H1 (cell line): ENCODE measurements around the gene MLC1. TPM values are rescaled to one million over a fixed set of nuclear protein-coding genes. Genes with fewer than 3 reads are reported as not detected.

ENCODE experiments used
- CTCF ChIA-PET: fragments of 300-600 bp; sonication (Branson Sonifier 250); formaldehyde crosslinking; loops from one replicate; lab custom pipeline; 2021; ENCODE audit not compliant: partially characterized antibody; lab: Charles Lee
- POLR2A ChIA-PET: fragments of 300-600 bp; sonication (Branson Sonifier 250); formaldehyde crosslinking; loops from one replicate; lab custom pipeline; 2021; ENCODE audit warnings: inconsistent platforms; ENCODE audit not compliant: partially characterized antibody; lab: Charles Lee
- DNase-seq, 2 experiments: peaks; one replicate each; pipeline versions ENCODE4 v3.0.0 to v3.0.0-alpha.2; 2010 to 2022; ENCODE audit warnings: low spot score in 2 of 2, low read depth in 1 of 2, mixed read lengths in 1 of 2
- FAIRE-seq: peaks from 2 replicates; lab custom pipeline; 2011; peaks lifted over from hg19 to GRCh38; lab: Jason Lieb, UNC
- H2AFZ ChIP-seq: 2 replicates; pipeline ENCODE4 v1.8.1; 2012; ENCODE audit warnings: low read length, inconsistent platforms
- H2AK5ac ChIP-seq: 2 replicates; pipeline ENCODE4 v1.6.1; 2013; ENCODE audit warnings: low read depth, low read length
- H2BK120ac ChIP-seq: replicated peaks from 2 replicates; pipeline ENCODE3; 2013; ENCODE audit warnings: low read depth, low read length, inconsistent platforms
- H2BK12ac ChIP-seq: 2 replicates; pipeline ENCODE4 v1.6.1; 2013; ENCODE audit warnings: low read depth, low read length
- H2BK15ac ChIP-seq: 2 replicates; pipeline ENCODE4 v1.6.1; 2013; ENCODE audit warnings: low read length
- H2BK20ac ChIP-seq: 2 replicates; pipeline ENCODE4 v1.6.1; 2013; ENCODE audit warnings: low read length
- H2BK5ac ChIP-seq: 2 replicates; pipeline ENCODE4 v1.6.1; 2013; ENCODE audit warnings: low read depth, low read length
- H3K14ac ChIP-seq: 2 replicates; pipeline ENCODE4 v1.6.1; 2013; ENCODE audit warnings: inconsistent platforms; ENCODE audit not compliant: insufficient read length
- H3K18ac ChIP-seq: 2 replicates; pipeline ENCODE4 v1.6.1; 2013; ENCODE audit warnings: low read length; ENCODE audit errors: extremely low read depth
- H3K23ac ChIP-seq: 2 replicates; pipeline ENCODE4 v1.6.1; 2013; ENCODE audit warnings: inconsistent platforms; ENCODE audit not compliant: insufficient read length
- H3K23me2 ChIP-seq: 2 replicates; pipeline ENCODE4 v1.6.1; 2013; ENCODE audit warnings: low read depth, low read length
- H3K27ac ChIP-seq: 2 replicates; pipeline ENCODE4 v1.6.1; 2011; ENCODE audit warnings: low read depth, low read length, inconsistent platforms
- H3K27me3 ChIP-seq, 4 experiments: replicated peaks in 1 of 4; 1 replicate in 1 of 4; 2 replicates in 3 of 4; pipeline versions ENCODE4 v1.6.1 to v1.8.1; 2011 to 2013; ENCODE audit warnings: low read length in 3 of 4, mild to moderate bottlenecking in 3 of 4, inconsistent platforms in 2 of 4, mixed read lengths in 2 of 4, moderate library complexity in 1 of 4; ENCODE audit not compliant: control insufficient read depth in 3 of 4, insufficient read depth in 3 of 4; ENCODE audit errors: extremely low read depth in 1 of 4
- H3K36me3 ChIP-seq, 4 experiments: 2 replicates each; pipeline versions ENCODE4 v1.6.1 to v1.8.1; 2011 to 2013; ENCODE audit warnings: mild to moderate bottlenecking in 4 of 4, low read length in 3 of 4, moderate library complexity in 2 of 4, control low read depth in 1 of 4, inconsistent platforms in 1 of 4; ENCODE audit not compliant: insufficient read depth in 4 of 4, control insufficient read depth in 2 of 4
- H3K4ac ChIP-seq: replicated peaks from 2 replicates; pipeline ENCODE3; 2013; ENCODE audit warnings: low read length, low read depth, mixed read lengths, inconsistent platforms; ENCODE audit not compliant: insufficient read length
- H3K4me1 ChIP-seq, 4 experiments: replicated peaks in 1 of 4; 1 replicate in 1 of 4; 2 replicates in 3 of 4; pipeline versions ENCODE4 v1.6.1 to v1.8.1; 2011 to 2013; ENCODE audit warnings: low read length in 3 of 4, inconsistent platforms in 2 of 4, mixed read lengths in 1 of 4; ENCODE audit not compliant: insufficient read depth in 4 of 4, control insufficient read depth in 3 of 4
- H3K4me2 ChIP-seq, 2 experiments: 2 replicates each; pipeline versions ENCODE4 v1.6.1 to v1.8.1; 2011 to 2013; ENCODE audit warnings: low read depth in 2 of 2, low read length in 2 of 2, control low read depth in 1 of 2, inconsistent platforms in 1 of 2, mild to moderate bottlenecking in 1 of 2; ENCODE audit not compliant: insufficient read depth in 1 of 2
- H3K4me3 ChIP-seq, 4 experiments: fragments of 200-600, 300-600 bp in 1 of 4; sonication (generic), shearing (Covaris generic), sonication (Bioruptor Twin) in 1 of 4; 2 replicates each; pipeline versions ENCODE4 v1.5.1 to v1.8.1; 2011 to 2016; ENCODE audit warnings: low read length in 4 of 4, low read depth in 3 of 4, control low read depth in 2 of 4, inconsistent platforms in 2 of 4, mild to moderate bottlenecking in 2 of 4, mixed read lengths in 1 of 4, moderate library complexity in 1 of 4; ENCODE audit not compliant: insufficient read depth in 2 of 4; ENCODE audit errors: extremely low read depth in 1 of 4
- H3K56ac ChIP-seq: replicated peaks from 2 replicates; pipeline ENCODE3; 2013; ENCODE audit warnings: low read depth, mild to moderate bottlenecking, mixed read lengths, low read length, inconsistent platforms; ENCODE audit not compliant: insufficient read length
- H3K79me1 ChIP-seq: 2 replicates; pipeline ENCODE4 v1.6.1; 2013; ENCODE audit warnings: low read depth, low read length, control low read depth
- H3K79me2 ChIP-seq, 2 experiments: 2 replicates each; pipeline versions ENCODE4 v1.6.1 to v1.8.1; 2012 to 2013; ENCODE audit warnings: low read length in 2 of 2, mild to moderate bottlenecking in 2 of 2, inconsistent platforms in 1 of 2; ENCODE audit not compliant: insufficient read depth in 2 of 2, control insufficient read depth in 1 of 2
- H3K9ac ChIP-seq, 4 experiments: replicated peaks in 1 of 4; 1 replicate in 1 of 4; 2 replicates in 3 of 4; pipeline versions ENCODE4 v1.6.1 to v1.8.1; 2011 to 2013; ENCODE audit warnings: low read depth in 3 of 4, low read length in 3 of 4, control low read depth in 2 of 4, mild to moderate bottlenecking in 2 of 4, moderate library complexity in 2 of 4, inconsistent platforms in 1 of 4; ENCODE audit errors: extremely low read depth in 1 of 4
- H3K9me3 ChIP-seq, 2 experiments: 2 replicates each; pipeline versions ENCODE4 v1.6.1 to v1.8.1; 2012 to 2013; ENCODE audit warnings: mild to moderate bottlenecking in 2 of 2, moderate library complexity in 2 of 2, control low read depth in 1 of 2, inconsistent platforms in 1 of 2, low read depth in 1 of 2, low read length in 1 of 2, mixed read lengths in 1 of 2; ENCODE audit not compliant: insufficient read depth in 2 of 2
- H4K20me1 ChIP-seq, 2 experiments: replicated peaks in 1 of 2; 2 replicates each; pipeline versions ENCODE3 to v1.8.1; 2011 to 2013; ENCODE audit warnings: inconsistent platforms in 2 of 2, low read length in 2 of 2, mild to moderate bottlenecking in 1 of 2; ENCODE audit not compliant: insufficient read depth in 2 of 2, control insufficient read depth in 1 of 2
- H4K5ac ChIP-seq: 2 replicates; pipeline ENCODE4 v1.6.1; 2013; ENCODE audit warnings: low read length, low read depth, mixed read lengths, inconsistent platforms; ENCODE audit not compliant: insufficient read length
- H4K8ac ChIP-seq: 2 replicates; pipeline ENCODE4 v1.8.0; 2013; ENCODE audit warnings: mild to moderate bottlenecking, moderate library complexity, low read length, inconsistent platforms; ENCODE audit not compliant: insufficient read depth; ENCODE audit errors: extremely low read depth
- H4K91ac ChIP-seq: replicated peaks from 2 replicates; pipeline ENCODE3; 2013; ENCODE audit warnings: low read length, mixed read lengths, inconsistent platforms; ENCODE audit not compliant: insufficient read length
- KDM5A ChIP-seq: fragments of 200-600 bp; IDR thresholded peaks from 2 replicates; pipeline ENCODE4 v1.7.1; 2012; ENCODE audit warnings: mild to moderate bottlenecking, low read length, inconsistent platforms, mixed read lengths
- SRF ChIP-seq: IDR thresholded peaks from 2 replicates; pipeline ENCODE4 v1.6.1; 2011; ENCODE audit warnings: mild to moderate bottlenecking, low read depth, low read length, moderate library complexity
- TEAD4 ChIP-seq: IDR thresholded peaks from 2 replicates; pipeline ENCODE4 v1.6.1; 2012; ENCODE audit warnings: low read depth, low read length, inconsistent platforms, mixed read lengths
- WGBS, 2 experiments: shearing (Covaris generic) in 1 of 2; methylation state at CpG; one replicate each; pipeline versions ENCODE4 v1.1.6 to v1.1.7; 2013 to 2015; ENCODE audit warnings: low lambda C conversion rate in 2 of 2, mixed read lengths in 2 of 2, inconsistent platforms in 1 of 2, low coverage in 1 of 2, missing lambda C conversion rate in 1 of 2; ENCODE audit not compliant: insufficient replicate concordance in 2 of 2, insufficient coverage in 1 of 2, insufficient read length in 1 of 2; ENCODE audit errors: extremely low coverage in 1 of 2, missing lambda C conversion rate in 1 of 2; 5-methylcytosine and 5-hydroxymethylcytosine counted together
- polyA plus RNA-seq, 7 experiments: library from polyadenylated mRNA; depleted of rRNA in 3 of 7; stranded (reverse) in 5 of 7; unstranded in 2 of 7; fragments of >200 nt in 5 of 7; fragments of 200-250 nt in 2 of 7; gene quantifications; 1 replicate in 5 of 7; 2 replicates in 1 of 7; 4 replicates in 1 of 7; pipeline versions ENCODE4 v1.2.1 to v1.2.3, GENCODE V29; 2011 to 2013; ENCODE audit warnings: missing spikeins in 2 of 7, mixed read lengths in 2 of 7
- total RNA-seq: library from RNA; stranded (reverse); fragmentation: NEBNext Ultra II Directional; extraction: Animal tissue kit (Norgen Biotek cat#: 25700); gene quantifications from 2 replicates; pipeline ENCODE4 v1.2.1, GENCODE V29; 2021

Gene MLC1
- total and polyA plus RNA-seq, 2 of the 8 experiments (the other 6 are each of a cell fraction or from before 2014, with no cell fraction given) = 0.20 TPM; not detected in 1

DNA sequence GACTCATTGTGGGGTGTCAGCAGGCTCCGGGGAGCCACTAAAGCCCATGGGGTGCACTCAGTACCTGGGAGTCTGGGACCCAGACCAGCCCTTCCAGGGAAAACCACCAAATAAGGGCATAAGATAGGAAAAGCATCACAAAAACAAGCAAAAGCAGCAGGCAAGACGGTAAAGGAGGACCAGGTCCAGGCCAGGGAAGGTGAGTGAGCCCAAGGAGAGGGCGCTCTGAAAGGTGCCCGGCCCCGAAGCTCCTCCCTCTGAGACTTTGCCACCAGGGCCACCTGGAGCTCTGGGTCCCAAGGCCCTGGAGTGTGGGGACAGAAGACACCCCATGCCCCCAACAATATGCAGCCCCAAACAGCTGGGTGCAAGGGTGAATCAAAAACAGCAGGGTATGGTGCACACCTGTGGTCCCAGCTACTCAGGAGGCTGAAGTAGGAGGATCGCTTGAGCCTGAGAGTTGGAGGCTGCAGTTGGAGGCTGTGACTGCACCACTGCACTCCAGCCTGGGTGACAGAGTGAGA lies 67.5 kb downstream of the MLC1 start:
- H2AFZ ChIP-seq = no peak overlapping the region
- H2BK20ac ChIP-seq = no peak overlapping the region
- H3K18ac ChIP-seq = no peak overlapping the region
- POLR2A ChIA-PET = interaction anchor here (1.7 kb wide), 1 partner anchor 12 kb away, joined by 4 read pairs; no protein-coding TSS in a partner anchor
- TF ChIP-seq KDM5A (no peak), TEAD4 (no peak), SRF (peak; percentile 40; the same call in 1 of the 2 replicates)
- no peak overlapping the region for H3K9ac ChIP-seq
- H3K79me2 ChIP-seq = no peaks in the 10 kb centered on the region
- H3K4me2 ChIP-seq = no peak overlapping the region
- H4K5ac ChIP-seq = no peak overlapping the region
- no peak overlapping the region for H3K14ac ChIP-seq
- WGBS, 2 experiments = 87% methylated on average over 4 of the region's 6 CpGs; no CpG with 5 or more reads in 1 of the 2 experiments
- no peak overlapping the region for H2BK12ac ChIP-seq
- H4K20me1 ChIP-seq = peaks cover 0 to 3% of the 10 kb centered on the region in 2 experiments
- H3K79me1 ChIP-seq = no peaks in the 10 kb centered on the region; the same call in 1 of the 2 replicates
- no peak overlapping the region for H3K56ac ChIP-seq
- H3K27me3 ChIP-seq = peaks cover 18 to 34% (median 25%) of the 10 kb centered on the region in 4 experiments
- CTCF ChIA-PET = interaction anchor here (0.7 to 2.5 kb wide), 7 partner anchors 9 to 250 kb away, joined by 3 to 12 read pairs (median 5); no protein-coding TSS in a partner anchor
- peaks cover 0 to 11% (median 5%) of the 10 kb centered on the region in 4 experiments; a peak in 5 of 7 replicates for H3K4me1 ChIP-seq
- no peaks in the 10 kb centered on the region; a peak in 1 of 8 replicates for H3K36me3 ChIP-seq
- no peak overlapping the region for H2BK5ac ChIP-seq
- H3K23ac ChIP-seq = no peak overlapping the region
- FAIRE-seq (no peak), DNase-seq (no peak)
- no peak overlapping the region for H4K91ac ChIP-seq
- H2AK5ac ChIP-seq = no peak overlapping the region
- H3K23me2 ChIP-seq = peaks cover 7% of the 10 kb centered on the region; the same call in 1 of the 2 replicates
- H3K4ac ChIP-seq = no peak overlapping the region
- H3K4me3 ChIP-seq = no peak overlapping the region
- no peak overlapping the region for H3K27ac ChIP-seq
- H3K9me3 ChIP-seq = peaks cover 0 to 12% of the 10 kb centered on the region in 2 experiments; a peak in 2 of 4 replicates
- no peak overlapping the region for H2BK120ac ChIP-seq
- no peak overlapping the region for H4K8ac ChIP-seq
- H2BK15ac ChIP-seq = no peak overlapping the region
